GM12873 (cell line): ENCODE measurements around the gene PGM5.

Experiments
- TF ChIP-seq, protein P1 (sequence below): IDR thresholded peaks from 2 replicates; pipeline ENCODE4 v1.5.1; 2012; ENCODE audit warnings: low read depth, mild to moderate bottlenecking, moderate library complexity, low read length, control low read depth; ENCODE audit not compliant: insufficient read depth; ENCODE audit errors: missing control alignments

Gene PGM5

GRCh38 chr9:68482548-68482947 lies 126.1 kb downstream of the PGM5 start:
- TF ChIP-seq, protein P1, sequence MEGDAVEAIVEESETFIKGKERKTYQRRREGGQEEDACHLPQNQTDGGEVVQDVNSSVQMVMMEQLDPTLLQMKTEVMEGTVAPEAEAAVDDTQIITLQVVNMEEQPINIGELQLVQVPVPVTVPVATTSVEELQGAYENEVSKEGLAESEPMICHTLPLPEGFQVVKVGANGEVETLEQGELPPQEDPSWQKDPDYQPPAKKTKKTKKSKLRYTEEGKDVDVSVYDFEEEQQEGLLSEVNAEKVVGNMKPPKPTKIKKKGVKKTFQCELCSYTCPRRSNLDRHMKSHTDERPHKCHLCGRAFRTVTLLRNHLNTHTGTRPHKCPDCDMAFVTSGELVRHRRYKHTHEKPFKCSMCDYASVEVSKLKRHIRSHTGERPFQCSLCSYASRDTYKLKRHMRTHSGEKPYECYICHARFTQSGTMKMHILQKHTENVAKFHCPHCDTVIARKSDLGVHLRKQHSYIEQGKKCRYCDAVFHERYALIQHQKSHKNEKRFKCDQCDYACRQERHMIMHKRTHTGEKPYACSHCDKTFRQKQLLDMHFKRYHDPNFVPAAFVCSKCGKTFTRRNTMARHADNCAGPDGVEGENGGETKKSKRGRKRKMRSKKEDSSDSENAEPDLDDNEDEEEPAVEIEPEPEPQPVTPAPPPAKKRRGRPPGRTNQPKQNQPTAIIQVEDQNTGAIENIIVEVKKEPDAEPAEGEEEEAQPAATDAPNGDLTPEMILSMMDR = no peak

GRCh38 chr9:68488126-68488525 lies 131.7 kb downstream of the PGM5 start:
- TF ChIP-seq, protein P1 = no peak

DNA sequence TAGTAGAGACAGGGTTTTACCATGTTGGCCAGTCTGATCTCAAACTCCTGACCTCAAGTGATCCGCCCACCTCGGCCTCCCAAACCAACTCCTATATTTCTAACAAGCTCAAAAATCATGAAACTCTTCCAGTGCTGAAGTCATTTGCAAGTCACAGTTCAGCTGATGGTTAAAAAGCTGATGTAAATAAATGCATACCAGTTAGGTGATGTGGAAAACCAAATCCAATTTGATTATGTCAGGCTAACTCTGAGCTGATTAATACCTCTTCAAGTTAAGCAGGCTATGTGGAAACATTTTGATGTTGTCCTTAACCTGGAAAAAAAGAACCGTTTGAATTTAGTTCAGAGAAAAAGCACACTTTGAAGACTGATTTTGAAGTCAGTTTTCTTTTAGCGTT lies 133.2 kb downstream of the PGM5 start:
- TF ChIP-seq, protein P1 = no peak

- TF ChIP-seq, protein P1 = no peak
Measured at GRCh38 chr9:68492806-68493205, 136.4 kb downstream of the PGM5 start.

DNA sequence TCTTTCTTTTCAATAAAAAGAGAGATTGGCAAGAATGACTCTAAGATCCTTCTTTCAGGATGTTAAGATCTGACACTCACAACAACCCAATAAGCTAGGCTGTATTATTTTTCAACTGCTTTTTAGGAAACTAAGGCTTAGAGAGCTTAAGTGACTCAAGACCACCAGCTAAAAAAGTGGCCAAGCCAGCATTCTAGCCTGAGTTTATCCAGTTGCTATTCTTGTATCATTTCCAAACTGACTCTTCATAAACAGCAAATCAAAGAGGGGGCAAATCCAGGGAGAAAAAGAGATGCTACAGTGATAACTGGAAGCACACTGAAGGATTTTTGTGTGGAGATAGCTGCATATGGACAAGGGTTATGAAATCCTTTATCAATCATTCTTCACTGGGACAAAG lies 137.1 kb downstream of the PGM5 start:
- TF ChIP-seq, protein P1 = no peak

GRCh38 chr9:68493958-68494577 lies 137.7 kb downstream of the PGM5 start:
- TF ChIP-seq, protein P1 = no peak

DNA sequence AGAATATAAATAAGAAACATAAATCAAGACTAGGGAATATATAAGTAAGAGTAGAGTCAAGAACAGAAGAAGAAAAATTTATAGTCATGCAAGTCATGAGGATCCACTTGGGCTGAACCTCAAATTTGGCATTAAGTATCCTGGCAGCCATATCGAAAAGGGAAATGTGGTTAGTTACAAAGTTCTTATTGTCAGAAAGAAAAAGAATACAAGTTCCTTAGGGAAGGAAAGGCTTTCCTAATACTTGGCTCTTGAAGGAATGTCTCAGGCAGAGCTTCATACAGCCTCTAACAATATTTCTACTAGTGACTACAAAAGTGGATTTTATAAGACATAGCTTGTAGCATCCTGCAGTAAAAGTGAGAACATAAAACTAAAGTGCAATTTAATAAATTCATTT lies 138.8 kb downstream of the PGM5 start:
- TF ChIP-seq, protein P1 = no peak
